Heart left ventricle (tissue), 13 donors: ENCODE measurements around the gene PRKN.

Experiments used
- CTCF ChIP-seq, 12 donors: fragments of 200-600 bp; sonication (generic) in 4 of 12; IDR thresholded peaks; one replicate each; pipeline versions ENCODE4 v1.5.0 to v1.8.0; 2018 to 2022; ENCODE audit warnings: antibody characterized with exemption in 12 of 12, mild to moderate bottlenecking in 5 of 12
- POLR2A ChIP-seq, 2 donors: fragments of 450-650 bp; IDR thresholded peaks; one replicate each; pipeline ENCODE4 v1.6.1; 2017; ENCODE audit warnings: antibody characterized with exemption in 2 of 2, mild to moderate bottlenecking in 2 of 2, moderate library complexity in 2 of 2
- donor health status: ischemic (EF 13 %, LVEDD 7.1; RV severe dilation, severe dysfunction).
- donor health status: DM: no; HTN: yes; CAD: no.
- donor health status: DM: no; HTN: no; CAD: no.
- donor health status: ischemic (EF 25% LVEDD 6.9; RV normal size, moderate dysfunction).
- donor health status: ischemic (EF 25% LVEDD 5.7; RV mildly dilated, moderate dysfunction).
- donor health status: ischemic (EF 35%, LVEDD 5.7; RV mildly dilated, moderate dysfunction).
- donor health status: nonischemic (EF 11% LVEDD 7.7; RV severe dilation, severe dysfunction).
- donor health status: DM: yes; HTN: yes; CAD: no.
- donor health status: PGD.
- donor health status: ischemic (EF 29% LVEDD 5.4; RV normal size, mild dysfunction).
- donor health status: nonischemic (EF 23%, LVEDD 6.1; RV moderate dilation, normal function).

DNA sequence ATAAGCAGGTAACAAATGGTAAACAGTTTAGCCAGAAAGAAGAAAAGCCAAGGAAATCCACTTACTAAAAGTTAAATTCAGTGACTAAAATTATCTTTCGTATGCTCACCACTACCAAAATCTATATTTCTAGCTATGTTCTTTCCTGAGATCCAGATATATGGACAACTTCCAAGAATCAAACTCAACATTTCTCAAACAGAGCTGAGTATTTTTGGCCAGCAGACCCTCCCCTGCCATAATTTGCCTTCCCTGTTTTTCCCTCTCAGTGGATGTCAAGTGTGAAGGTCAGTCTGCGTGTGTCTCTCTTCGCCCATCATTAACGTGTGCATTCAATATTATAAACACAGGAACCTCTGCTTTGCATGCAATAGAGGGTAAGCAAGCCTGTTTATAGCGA is 42.0 kb downstream of the PRKN start:
- TF ChIP-seq CTCF (IDR thresholded peaks at IDR 0.05) (no peak), POLR2A (IDR thresholded peaks at IDR 0.05) (no peak)
